Left lung (tissue), 10 donors: ENCODE data around the gene CCDC73. TPM values are rescaled to one million over a fixed set of nuclear protein-coding genes. Genes with fewer than 3 reads are reported as not detected.

Source experiments
- ATAC-seq: fragments of 200-7000 bp; cut with Tn5 transposase; one replicate; pipeline ENCODE4 v1.9.1; 2020; ENCODE audit warnings: moderate library complexity
- DNase-seq, 4 donors: peaks; one replicate each; pipeline ENCODE4 v3.0.0-alpha.2; 2013 to 2020
- H3K27ac ChIP-seq, 2 donors: fragments of 200-600 bp; sonication (generic) in 1 of 2; one replicate each; pipeline versions ENCODE4 v1.5.0 to v1.8.0; 2020 to 2021
- H3K27me3 ChIP-seq, 2 donors: fragments of 200-600 bp; sonication (generic) in 1 of 2; one replicate each; pipeline versions ENCODE4 v1.5.0 to v1.8.0; 2020 to 2021
- H3K36me3 ChIP-seq, 2 donors: fragments of 200-600 bp; sonication (generic) in 1 of 2; one replicate each; pipeline versions ENCODE4 v1.5.0 to v1.8.0; 2020 to 2021
- H3K4me1 ChIP-seq, 2 donors: fragments of 200-600 bp; one replicate each; pipeline ENCODE4 v1.8.0; 2021
- H3K4me3 ChIP-seq, 2 donors: fragments of 200-600 bp; sonication (generic) in 1 of 2; one replicate each; pipeline versions ENCODE4 v1.5.0 to v1.8.0; 2020 to 2021; ENCODE audit warnings: mild to moderate bottlenecking in 1 of 2
- H3K9me3 ChIP-seq, 2 donors: fragments of 200-600 bp; sonication (generic) in 1 of 2; one replicate each; pipeline versions ENCODE4 v1.5.0 to v1.8.0; 2020 to 2021
- CTCF ChIP-seq, 2 donors: fragments of 200-600 bp; sonication (generic) in 1 of 2; IDR thresholded peaks; one replicate each; pipeline versions ENCODE4 v1.5.0 to v1.8.0; 2021; ENCODE audit warnings: antibody characterized with exemption in 2 of 2
- intact Hi-C, 2 donors: fragments of 100-400 bp; cut with DNase I; formaldehyde crosslinking; loops; one replicate each; pipeline versions ENCODE4 v1.11.2 to v1.14.2; 2022
- polyA plus RNA-seq, 6 donors: library from polyadenylated mRNA; unstranded; fragments of 120-200 nt; gene quantifications; one replicate each; pipeline ENCODE4 v1.2.1, GENCODE V29; 2013; ENCODE audit not compliant: insufficient read length in 6 of 6
- total RNA-seq, 2 donors: library from RNA; stranded (reverse); fragmentation: NEBNext Ultra II Directional; extraction: Animal tissue kit (Norgen Biotek cat#: 25700); gene quantifications; one replicate each; pipeline ENCODE4 v1.2.1, GENCODE V29; 2021
- donor health status: DM: no; HTN: yes; CAD: no.
- donor health status: DM: no; HTN: no; CAD: no.

The CCDC73 gene
- total and polyA plus RNA-seq, 8 donors = 0.08 to 0.57 (median 0.11) TPM; not detected in 1

- no peak overlapping the region for H3K4me3 ChIP-seq
- intact Hi-C loops = no loop called here
- peaks cover 0 to 9% of the 10 kb centered on the region in 2 donors for H3K36me3 ChIP-seq
- DNase-seq = no peak
- no peak for TF ChIP-seq CTCF (IDR thresholded peaks at IDR 0.05)
- no peaks in the 10 kb centered on the region for H3K4me1 ChIP-seq
- no peaks in the 10 kb centered on the region for H3K9me3 ChIP-seq
- no peak for ATAC-seq
- no peaks in the 10 kb centered on the region for H3K27me3 ChIP-seq
- no peak overlapping the region for H3K27ac ChIP-seq
Measured at GRCh38 chr11:32836946-32837345, 42.5 kb upstream of the CCDC73 start.

GRCh38 chr11:32833921-32834320 lies 39.5 kb upstream of the CCDC73 start:
- DNase-seq = no peak
- Histone ChIP-seq H3K27me3 (peaks cover 0 to 3% of the 10 kb centered on the region in 2 donors), H3K27ac (no peak overlapping the region), H3K9me3 (no peaks in the 10 kb centered on the region), H3K4me3 (no peak overlapping the region), H3K36me3 (peaks cover 0 to 9% of the 10 kb centered on the region in 2 donors), H3K4me1 (peaks cover 0 to 19% of the 10 kb centered on the region in 2 donors)
- no peak for ATAC-seq
- no peak for TF ChIP-seq CTCF (IDR thresholded peaks at IDR 0.05)
- intact Hi-C loops = no loop called here

- intact Hi-C loops = no loop called here
Measured at GRCh38 chr11:32831221-32831620, 36.8 kb upstream of the CCDC73 start.

GRCh38 chr11:32830796-32831195 lies 36.3 kb upstream of the CCDC73 start:
- Histone ChIP-seq H3K4me1 (peaks cover 0 to 22% of the 10 kb centered on the region in 2 donors), H3K9me3 (no peaks in the 10 kb centered on the region), H3K27me3 (peaks cover 0 to 3% of the 10 kb centered on the region in 2 donors), H3K27ac (no peak overlapping the region), H3K36me3 (peaks cover 0 to 6% of the 10 kb centered on the region in 2 donors), H3K4me3 (peak overlapping the region; percentile 72 to 93)
- ATAC-seq (no peak), DNase-seq (no peak)
- intact Hi-C loops = no loop called here
- no peak for TF ChIP-seq CTCF (IDR thresholded peaks at IDR 0.05)

More at GRCh38 chr11:32831221-32831620, 36.8 kb upstream of the CCDC73 start:
- peaks cover 0 to 22% of the 10 kb centered on the region in 2 donors for H3K4me1 ChIP-seq
- no peak for DNase-seq
- H3K9me3 ChIP-seq = no peaks in the 10 kb centered on the region
- H3K27ac ChIP-seq = no peak overlapping the region
- H3K4me3 ChIP-seq = peak overlapping the region in 1 of 2 donors; percentile 93
- peaks cover 0 to 3% of the 10 kb centered on the region in 2 donors for H3K27me3 ChIP-seq
- no peak for ATAC-seq
- peaks cover 0 to 6% of the 10 kb centered on the region in 2 donors for H3K36me3 ChIP-seq
- no peak for TF ChIP-seq CTCF (IDR thresholded peaks at IDR 0.05)

GRCh38 chr11:32830413-32830738 lies 35.9 kb upstream of the CCDC73 start:
- Histone ChIP-seq H3K4me3 (peak overlapping the region; percentile 72 to 93), H3K36me3 (peaks cover 0 to 6% of the 10 kb centered on the region in 2 donors), H3K27ac (peak overlapping the region; percentile 80 to 90), H3K4me1 (peaks cover 0 to 22% of the 10 kb centered on the region in 2 donors), H3K27me3 (peaks cover 0 to 3% of the 10 kb centered on the region in 2 donors), H3K9me3 (no peaks in the 10 kb centered on the region)
- ATAC-seq = peak; percentile 72
- TF ChIP-seq CTCF (IDR thresholded peaks at IDR 0.05) = no peak
- DNase-seq = peak in 2 of 4 donors; percentile 49 to 54
- intact Hi-C loops = no loop called here
